ENCODE measurements around the gene CSTB. TPM values are rescaled to one million over a fixed set of nuclear protein-coding genes. Genes with fewer than 3 reads are reported as not detected.

The CSTB gene
- total RNA-seq, 1 donor from 2014 or later = 45.4 TPM

- peak overlapping the region; percentile 34 for H3K4me3 Mint-ChIP-seq
These were observed 36.2 kb upstream of the CSTB start for GRCh38 chr21:43812139-43812821.

GRCh38 chr21:43811262-43812105 lies 35.4 kb upstream of the CSTB start:
- Mint-ChIP-seq H3K4me1 (ENCODE audit: unreplicated experiment) (peaks cover 8% of the 10 kb centered on the region), H3K9me3 (no peaks in the 10 kb centered on the region), H3K36me3 (no peaks in the 10 kb centered on the region), H3K27me3 (no peaks in the 10 kb centered on the region), H3K4me3 (no peak overlapping the region), H3K27ac (no peak overlapping the region)
- TF ChIP-seq CTCF (conservative IDR thresholded peaks at IDR 0.05) = no peak
- no peak for DNase-seq (ENCODE audit: extremely low spot score, unreplicated experiment)

More at GRCh38 chr21:43812139-43812821, 36.2 kb upstream of the CSTB start:
- H3K9me3 Mint-ChIP-seq = no peaks in the 10 kb centered on the region
- no peak for DNase-seq (ENCODE audit: extremely low spot score, unreplicated experiment)
- no peaks in the 10 kb centered on the region for H3K27me3 Mint-ChIP-seq
- peak overlapping the region; percentile 75 for H3K27ac Mint-ChIP-seq
- H3K4me1 Mint-ChIP-seq (ENCODE audit: unreplicated experiment) = peaks cover 8% of the 10 kb centered on the region
- no peaks in the 10 kb centered on the region for H3K36me3 Mint-ChIP-seq
- TF ChIP-seq CTCF (conservative IDR thresholded peaks at IDR 0.05) = no peak

GRCh38 chr21:43810505-43811261 lies 34.6 kb upstream of the CSTB start:
- H3K4me3 Mint-ChIP-seq = no peak overlapping the region
- peak; percentile 93 for DNase-seq (ENCODE audit: extremely low spot score, unreplicated experiment)
- TF ChIP-seq CTCF (conservative IDR thresholded peaks at IDR 0.05) = peak; percentile 91
- H3K36me3 Mint-ChIP-seq = no peaks in the 10 kb centered on the region
- peaks cover 8% of the 10 kb centered on the region for H3K4me1 Mint-ChIP-seq (ENCODE audit: unreplicated experiment)
- H3K9me3 Mint-ChIP-seq = no peaks in the 10 kb centered on the region
- no peaks in the 10 kb centered on the region for H3K27me3 Mint-ChIP-seq
- no peak overlapping the region for H3K27ac Mint-ChIP-seq

GRCh38 chr21:43809853-43810504 lies 33.9 kb upstream of the CSTB start:
- no peaks in the 10 kb centered on the region for H3K9me3 Mint-ChIP-seq
- no peaks in the 10 kb centered on the region for H3K27me3 Mint-ChIP-seq
- no peaks in the 10 kb centered on the region for H3K36me3 Mint-ChIP-seq
- peaks cover 8% of the 10 kb centered on the region for H3K4me1 Mint-ChIP-seq (ENCODE audit: unreplicated experiment)
- no peak overlapping the region for H3K4me3 Mint-ChIP-seq
- no peak for TF ChIP-seq CTCF (conservative IDR thresholded peaks at IDR 0.05)
- no peak for DNase-seq (ENCODE audit: extremely low spot score, unreplicated experiment)
- no peak overlapping the region for H3K27ac Mint-ChIP-seq

- TF ChIP-seq CTCF (conservative IDR thresholded peaks at IDR 0.05) = no peak
- peaks cover 3% of the 10 kb centered on the region for H3K4me1 Mint-ChIP-seq (ENCODE audit: unreplicated experiment)
These were observed 33.3 kb upstream of the CSTB start for GRCh38 chr21:43809346-43809799.

More at GRCh38 chr21:43809346-43809799, 33.3 kb upstream of the CSTB start:
- Mint-ChIP-seq H3K27ac (no peak overlapping the region), H3K27me3 (no peaks in the 10 kb centered on the region), H3K36me3 (no peaks in the 10 kb centered on the region), H3K4me3 (no peak overlapping the region), H3K9me3 (no peaks in the 10 kb centered on the region)
- no peak for DNase-seq (ENCODE audit: extremely low spot score, unreplicated experiment)
